HCT116 (cell line): Measurements from ENCODE around the gene ITPR2. TPM values are rescaled to one million over a fixed set of nuclear protein-coding genes. Genes with fewer than 3 reads are reported as not detected.
"Not testable (repeated sequence)": the region's sequence is repeated elsewhere in the genome, so short reads cannot be mapped to it uniquely, and the experiment has no call there.

ENCODE experiments used
- ATAC-seq: fragments of 200-7000 bp; cut with Tn5 transposase; 2 replicates; pipeline ENCODE4 v1.9.1; 2020; ENCODE audit warnings: mild to moderate bottlenecking, moderate library complexity
- BruUV-seq: library from RNA; stranded (reverse); fragments of 400-500 nt; replicated peaks from 2 replicates; lab custom pipeline; 2021; lab: Mats Ljungman, UMichigan
- CTCF ChIA-PET: fragments of 300-600 bp; sonication (Branson Sonifier 250); formaldehyde crosslinking; loops from one replicate; lab custom pipeline; 2021; ENCODE audit warnings: antibody characterized with exemption; lab: Charles Lee
- POLR2A ChIA-PET: fragments of 300-600, 350-600 bp; sonication (Branson Sonifier 250); formaldehyde crosslinking; loops from one replicate; lab custom pipeline; 2021; ENCODE audit warnings: antibody characterized with exemption; lab: Charles Lee
- RAD21 ChIA-PET, 2 experiments: fragments of 300-600 bp; sonication (Branson Sonifier 250); formaldehyde crosslinking; loops; one replicate each; lab custom pipeline; 2023; ENCODE audit warnings: low total read pairs in 2 of 2; ENCODE audit not compliant: uncharacterized antibody in 2 of 2, unreplicated experiment in 2 of 2, low non-redundant PET in 1 of 2; lab: Charles Lee
- DNase-seq: peaks from one replicate; pipeline ENCODE4 v3.0.0-alpha.2; 2010; ENCODE audit warnings: low read depth, low spot score
- H2AFZ ChIP-seq: fragments of 200-600 bp; shearing (Covaris generic), sonication (generic); 2 replicates; pipeline ENCODE4 v1.6.1; 2017; ENCODE audit warnings: low read depth, mixed run types, mixed read lengths, antibody characterized with exemption, low read length; ENCODE audit not compliant: poor library complexity, severe bottlenecking
- H3K27ac ChIP-seq: 2 replicates; pipeline ENCODE4 v1.5.1; 2012; ENCODE audit warnings: low read depth, low read length
- H3K27me3 ChIP-seq: fragments of 200-600 bp; sonication (generic); 2 replicates; pipeline ENCODE4 v1.6.1; 2016; ENCODE audit warnings: mixed run types, low read length, mixed read lengths; ENCODE audit not compliant: insufficient read depth
- H3K36me3 ChIP-seq, 2 experiments: fragments of 200-500 bp in 1 of 2; fragments of 200-600 bp in 1 of 2; sonication (Bioruptor generic) in 1 of 2; sonication (generic) in 1 of 2; 2 replicates each; pipeline versions ENCODE4 v1.5.1 to v1.6.1; 2014 to 2016; ENCODE audit warnings: low read length in 2 of 2, inconsistent platforms in 1 of 2, mixed read lengths in 1 of 2, mixed run types in 1 of 2; ENCODE audit not compliant: insufficient read depth in 2 of 2, control insufficient read depth in 1 of 2
- H3K4me1 ChIP-seq, 2 experiments: fragments of 200-600 bp in 1 of 2; sonication (generic) in 1 of 2; 2 replicates each; pipeline versions ENCODE4 v1.5.1 to v1.6.1; 2012 to 2017; ENCODE audit warnings: low read length in 2 of 2, inconsistent platforms in 1 of 2, mild to moderate bottlenecking in 1 of 2, mixed read lengths in 1 of 2, mixed run types in 1 of 2, moderate library complexity in 1 of 2; ENCODE audit not compliant: insufficient read depth in 2 of 2, control insufficient read depth in 1 of 2
- H3K4me2 ChIP-seq: fragments of 200-600 bp; sonication (generic); 2 replicates; pipeline ENCODE4 v1.6.1; 2017; ENCODE audit warnings: mixed run types, low read length, mixed read lengths
- H3K4me3 ChIP-seq, 2 experiments: fragments of 200-600 bp in 1 of 2; sonication (generic) in 1 of 2; replicated peaks in 1 of 2; 2 replicates each; pipeline ENCODE4 v1.5.1; 2011 to 2016; ENCODE audit warnings: low read length in 2 of 2, control low read depth in 1 of 2, low read depth in 1 of 2, mild to moderate bottlenecking in 1 of 2, mixed read lengths in 1 of 2, mixed run types in 1 of 2
- H3K79me2 ChIP-seq: fragments of 200-600 bp; sonication (generic); 2 replicates; pipeline ENCODE4 v1.6.1; 2017; ENCODE audit warnings: mild to moderate bottlenecking, mixed run types, low read length, moderate library complexity, mixed read lengths; ENCODE audit not compliant: insufficient read depth
- H3K9ac ChIP-seq: fragments of 200-600 bp; sonication (generic); 2 replicates; pipeline ENCODE4 v1.6.1; 2016; ENCODE audit warnings: low read length, mixed read lengths
- H3K9me2 ChIP-seq: fragments of 200-600 bp; sonication (generic), shearing (Covaris generic); 2 replicates; pipeline ENCODE4 v1.6.1; 2017; ENCODE audit warnings: mixed run types, mild to moderate bottlenecking, moderate library complexity; ENCODE audit not compliant: insufficient read depth
- H3K9me3 ChIP-seq, 2 experiments: fragments of 200-500 bp in 1 of 2; fragments of 200-600 bp in 1 of 2; sonication (Bioruptor generic) in 1 of 2; sonication (generic) in 1 of 2; 2 replicates each; pipeline ENCODE4 v1.6.1; 2014 to 2017; ENCODE audit warnings: low read length in 2 of 2, mixed read lengths in 2 of 2, inconsistent platforms in 1 of 2, low read depth in 1 of 2, mild to moderate bottlenecking in 1 of 2, mixed run types in 1 of 2, moderate library complexity in 1 of 2; ENCODE audit not compliant: control insufficient read depth in 1 of 2, insufficient read depth in 1 of 2
- H4K20me1 ChIP-seq: fragments of 200-600 bp; sonication (generic), shearing (Covaris generic); 2 replicates; pipeline ENCODE4 v1.6.1; 2017; ENCODE audit warnings: mixed run types, mild to moderate bottlenecking, moderate library complexity; ENCODE audit not compliant: insufficient read depth
- CEBPB ChIP-seq: IDR thresholded peaks from 2 replicates; pipeline ENCODE4 v1.6.1; 2012; ENCODE audit warnings: low read depth
- CTCF ChIP-seq, 3 experiments: fragments of 200-600 bp in 1 of 3; sonication (generic) in 1 of 3; IDR thresholded peaks in 2 of 3; conservative IDR thresholded peaks in 1 of 3; 2 replicates each; pipeline ENCODE4 v1.5.1; 2012 to 2017; ENCODE audit warnings: low read depth in 2 of 3, low read length in 2 of 3, antibody characterized with exemption in 1 of 3, borderline replicate concordance in 1 of 3, control low read depth in 1 of 3, mild to moderate bottlenecking in 1 of 3, mixed read lengths in 1 of 3, mixed run types in 1 of 3, moderate library complexity in 1 of 3; ENCODE audit not compliant: insufficient read depth in 1 of 3
- EGR1 ChIP-seq: IDR thresholded peaks from 2 replicates; pipeline ENCODE4 v1.6.1; 2012; ENCODE audit warnings: low read depth
- ELF1 ChIP-seq: IDR thresholded peaks from 2 replicates; pipeline ENCODE4 v1.6.1; 2012; ENCODE audit warnings: low read depth, borderline replicate concordance
- FOSL1 ChIP-seq: IDR thresholded peaks from 2 replicates; pipeline ENCODE4 v1.6.1; 2012; ENCODE audit warnings: low read depth
- MAX ChIP-seq: IDR thresholded peaks from 2 replicates; pipeline ENCODE4 v1.6.1; 2012
- POLR2A ChIP-seq: IDR thresholded peaks from 2 replicates; pipeline ENCODE4 v1.7.0; 2011; ENCODE audit warnings: borderline replicate concordance; ENCODE audit not compliant: insufficient read depth, insufficient read length; ENCODE audit errors: extremely low read depth
- POLR2AphosphoS5 ChIP-seq: IDR thresholded peaks from 2 replicates; pipeline ENCODE4 v1.6.1; 2011; ENCODE audit warnings: mild to moderate bottlenecking, low read depth, low read length, moderate library complexity
- RAD21 ChIP-seq: IDR thresholded peaks from 2 replicates; pipeline ENCODE4 v1.6.1; 2012; ENCODE audit warnings: low read depth, mild to moderate bottlenecking
- SP1 ChIP-seq: IDR thresholded peaks from 2 replicates; pipeline ENCODE4 v1.6.1; 2012; ENCODE audit warnings: low read depth
- SRF ChIP-seq: IDR thresholded peaks from 2 replicates; pipeline ENCODE4 v1.6.1; 2012; ENCODE audit warnings: low read depth
- YY1 ChIP-seq: IDR thresholded peaks from 2 replicates; pipeline ENCODE4 v1.6.1; 2011; ENCODE audit warnings: low read length, low read depth, moderate library complexity, mild to moderate bottlenecking; ENCODE audit not compliant: insufficient replicate concordance; ENCODE audit errors: extremely low read depth
- intact Hi-C: fragments of 100-400 bp; cut with micrococcal nuclease; formaldehyde crosslinking; loops from 2 replicates; pipeline ENCODE4 v1.10.0; 2022
- total RNA-seq: library from RNA; stranded (reverse); gene quantifications from one replicate; pipeline ENCODE4 v1.2.1, GENCODE V29; 2021; ENCODE audit not compliant: unreplicated experiment

Gene ITPR2
- total RNA-seq, 1 experiment from 2014 or later: 6.5 TPM

DNA sequence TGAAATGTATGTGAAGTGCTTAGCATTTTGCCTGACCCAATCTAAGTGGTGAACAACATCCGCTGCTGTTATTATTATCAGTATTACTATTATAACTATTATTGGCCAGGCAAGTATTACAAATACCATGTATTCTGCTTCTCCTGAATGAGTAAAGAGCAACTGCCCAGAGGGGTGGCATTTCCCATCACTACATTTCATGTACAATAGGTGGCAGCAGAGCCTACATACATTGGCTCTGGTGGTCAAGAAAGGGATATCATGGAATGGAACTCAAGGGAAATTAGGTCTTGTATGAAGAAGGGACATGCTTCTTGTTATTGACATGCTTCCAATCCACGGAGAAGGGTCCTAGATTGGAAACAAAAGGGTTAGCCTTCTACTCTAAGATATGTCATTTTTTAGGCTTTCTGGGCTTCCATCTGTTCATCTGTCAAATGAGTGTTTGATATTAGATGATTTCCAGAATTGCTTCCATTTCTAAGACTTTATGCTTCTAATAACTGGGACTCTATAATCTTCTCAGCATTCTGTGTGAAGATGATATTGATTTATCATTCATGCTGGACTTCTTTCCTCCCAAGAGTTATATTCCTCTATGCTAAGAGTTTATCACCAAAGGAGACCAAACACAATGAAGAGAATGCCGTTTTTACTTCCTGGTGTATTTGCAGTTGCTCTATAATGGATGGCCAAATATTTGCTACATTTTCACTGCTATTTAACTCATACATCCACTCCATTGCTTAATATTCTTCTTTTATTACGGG is 398.5 kb downstream of the ITPR2 start:
- RAD21 ChIA-PET: no interaction called here

GRCh38 chr12:26433701-26434100 is 399.3 kb downstream of the ITPR2 start:
- H3K36me3 ChIP-seq, H3K27ac ChIP-seq, H3K9ac ChIP-seq, H3K9me2 ChIP-seq, H3K4me3 ChIP-seq, H4K20me1 ChIP-seq, H3K27me3 ChIP-seq, BruUV-seq, H3K9me3 ChIP-seq, H2AFZ ChIP-seq, H3K4me2 ChIP-seq, RAD21 ChIA-PET, H3K4me1 ChIP-seq, ATAC-seq, POLR2A ChIA-PET, DNase-seq, H3K79me2 ChIP-seq: not testable (repeated sequence)
- CTCF ChIA-PET: interaction anchor here (1.0 kb wide), 1 partner anchor 315 kb away, joined by 4 read pairs; no protein-coding TSS in a partner anchor
- intact Hi-C loops: loop anchor here (2.0 to 5.0 kb wide), 3 partner anchors 181 to 267 kb away; no protein-coding TSS in a partner anchor

More for the DNA sequence above, 398.5 kb downstream of the ITPR2 start:
- H3K36me3 ChIP-seq: no peaks in the 10 kb centered on the region
- H3K4me1 ChIP-seq: no peaks in the 10 kb centered on the region
- no peak for TF ChIP-seq FOSL1
- TF ChIP-seq SRF: no peak
- TF ChIP-seq EGR1: no peak
- TF ChIP-seq CEBPB: no peak
- no peak for TF ChIP-seq YY1
- TF ChIP-seq POLR2A: no peak
- peak; percentile 72 to 91 (median 87) for TF ChIP-seq CTCF (IDR thresholded peaks at IDR 0.05 in 2 of 3, conservative IDR thresholded peaks at IDR 0.05 in 1 of 3; ENCODE audit: borderline replicate concordance in 1 of 3, insufficient read depth in 1 of 3, low read depth in 2 of 3, low read length in 2 of 3)
- TF ChIP-seq SP1: no peak
- no peak for TF ChIP-seq ELF1
- TF ChIP-seq RAD21: peak; percentile 75
- no peak for TF ChIP-seq POLR2AphosphoS5
- no peak for TF ChIP-seq MAX
- no peaks in the 10 kb centered on the region for H3K9me3 ChIP-seq
- no peaks in the 10 kb centered on the region for H3K79me2 ChIP-seq
- peak; percentile 61 for DNase-seq
- no peak overlapping the region for H2AFZ ChIP-seq
- ChIA-PET CTCF (interaction anchor here (1.0 to 1.1 kb wide), 3 partner anchors 180 to 268 kb away, joined by 3 read pairs; no protein-coding TSS in a partner anchor), POLR2A (no interaction called here)
- no peak overlapping the region for H3K4me2 ChIP-seq
- no TSS peak for BruUV-seq
- H3K9ac ChIP-seq: no peak overlapping the region
- peak; percentile 92 for ATAC-seq
- no peaks in the 10 kb centered on the region for H3K27me3 ChIP-seq
- no peak overlapping the region for H3K4me3 ChIP-seq
- no peaks in the 10 kb centered on the region for H3K9me2 ChIP-seq
- H3K27ac ChIP-seq: no peak overlapping the region
- intact Hi-C loops: loop anchor here (2.0 to 5.0 kb wide), 3 partner anchors 180 to 266 kb away; no protein-coding TSS in a partner anchor
- no peaks in the 10 kb centered on the region for H4K20me1 ChIP-seq
